ENCODE data around the gene SLC29A1. TPM values are rescaled to one million over a fixed set of nuclear protein-coding genes. Genes with fewer than 3 reads are reported as not detected.

The SLC29A1 gene
- total RNA-seq, 1 donor: 23.6 TPM

GRCh38 chr6:44198684-44199083 lies 24.7 kb upstream of the SLC29A1 start:
- no peak for DNase-seq (ENCODE audit: low read depth)
- no peak overlapping the region for H3K4me3 ChIP-seq (ENCODE audit: low read depth, low read length)
- no peak for TF ChIP-seq CTCF (IDR thresholded peaks at IDR 0.05; ENCODE audit: insufficient read depth, low read length)

- H3K4me3 ChIP-seq (ENCODE audit: low read depth, low read length): no peak overlapping the region
- DNase-seq (ENCODE audit: low read depth): no peak
- no peak for TF ChIP-seq CTCF (IDR thresholded peaks at IDR 0.05; ENCODE audit: insufficient read depth, low read length)
Observed at GRCh38 chr6:44199883-44200282, 23.5 kb upstream of the SLC29A1 start.

- TF ChIP-seq CTCF (IDR thresholded peaks at IDR 0.05; ENCODE audit: insufficient read depth, low read length): no peak
- no peak for DNase-seq (ENCODE audit: low read depth)
- H3K4me3 ChIP-seq (ENCODE audit: low read depth, low read length): no peak overlapping the region
Observed at GRCh38 chr6:44201200-44201599, 22.2 kb upstream of the SLC29A1 start.

GRCh38 chr6:44201638-44202303 lies 21.6 kb upstream of the SLC29A1 start:
- H3K4me3 ChIP-seq (ENCODE audit: low read depth, low read length): no peak overlapping the region
- no peak for TF ChIP-seq CTCF (IDR thresholded peaks at IDR 0.05; ENCODE audit: insufficient read depth, low read length)
- DNase-seq (ENCODE audit: low read depth): no peak

- no peak for TF ChIP-seq CTCF (IDR thresholded peaks at IDR 0.05; ENCODE audit: insufficient read depth, low read length)
- no peak for DNase-seq (ENCODE audit: low read depth)
- H3K4me3 ChIP-seq (ENCODE audit: low read depth, low read length): no peak overlapping the region
Observed at GRCh38 chr6:44202332-44202971, 20.9 kb upstream of the SLC29A1 start.

GRCh38 chr6:44202972-44203750 lies 20.2 kb upstream of the SLC29A1 start:
- TF ChIP-seq CTCF (IDR thresholded peaks at IDR 0.05; ENCODE audit: insufficient read depth, low read length): no peak
- no peak for DNase-seq (ENCODE audit: low read depth)
- no peak overlapping the region for H3K4me3 ChIP-seq (ENCODE audit: low read depth, low read length)

Data from fibroblast of the aortic adventitia (primary cell).